Activated T-helper 1 cell treated with anti-CD3 and anti-CD28 coated beads, Interleukin-12 subunit alpha, Interleukin-12 subunit beta, Interleukin-2, Interleukin-4 antibody, amounts not matched to agents 30 ng/mL and 10 ng/mL and 1 ng/mL, durations not matched to agents 14 hours and 24 hours and 36 hours (primary cell): ENCODE data around the gene TFEB. TPM values are rescaled to one million over a fixed set of nuclear protein-coding genes. Genes with fewer than 3 reads are reported as not detected.

Experiments
- DNase-seq: peaks from one replicate; pipeline ENCODE4 v3.0.0; 2021; ENCODE audit warnings: low spot score
- H3K27ac Mint-ChIP-seq: one replicate; pipeline ENCODE4 v1.8.0; 2021; ENCODE audit warnings: mild to moderate bottlenecking, mixed read lengths
- H3K27me3 Mint-ChIP-seq: one replicate; pipeline ENCODE4 v1.8.0; 2022; ENCODE audit warnings: mild to moderate bottlenecking, moderate library complexity, mixed read lengths; ENCODE audit not compliant: insufficient read depth
- H3K36me3 Mint-ChIP-seq: one replicate; pipeline ENCODE4 v1.8.0; 2021; ENCODE audit warnings: low read depth, mixed read lengths
- H3K4me1 Mint-ChIP-seq: one replicate; pipeline ENCODE4 v1.8.0; 2021; ENCODE audit warnings: low read depth, mixed read lengths
- H3K4me3 Mint-ChIP-seq: one replicate; pipeline ENCODE4 v1.8.0; 2021; ENCODE audit warnings: mild to moderate bottlenecking, moderate library complexity, mixed read lengths
- H3K9me3 Mint-ChIP-seq: one replicate; pipeline ENCODE4 v1.8.0; 2021; ENCODE audit warnings: mixed read lengths
- intact Hi-C: fragments of 100-400 bp; cut with micrococcal nuclease; formaldehyde crosslinking; loops from one replicate; pipeline ENCODE4 v1.15.1; 2024
- total RNA-seq: library from RNA; stranded (reverse); gene quantifications from 2 replicates; pipeline ENCODE4 v1.2.3, GENCODE V29; 2022

Gene TFEB
- total RNA-seq, 1 donor from 2014 or later, result 17.2 TPM

DNA sequence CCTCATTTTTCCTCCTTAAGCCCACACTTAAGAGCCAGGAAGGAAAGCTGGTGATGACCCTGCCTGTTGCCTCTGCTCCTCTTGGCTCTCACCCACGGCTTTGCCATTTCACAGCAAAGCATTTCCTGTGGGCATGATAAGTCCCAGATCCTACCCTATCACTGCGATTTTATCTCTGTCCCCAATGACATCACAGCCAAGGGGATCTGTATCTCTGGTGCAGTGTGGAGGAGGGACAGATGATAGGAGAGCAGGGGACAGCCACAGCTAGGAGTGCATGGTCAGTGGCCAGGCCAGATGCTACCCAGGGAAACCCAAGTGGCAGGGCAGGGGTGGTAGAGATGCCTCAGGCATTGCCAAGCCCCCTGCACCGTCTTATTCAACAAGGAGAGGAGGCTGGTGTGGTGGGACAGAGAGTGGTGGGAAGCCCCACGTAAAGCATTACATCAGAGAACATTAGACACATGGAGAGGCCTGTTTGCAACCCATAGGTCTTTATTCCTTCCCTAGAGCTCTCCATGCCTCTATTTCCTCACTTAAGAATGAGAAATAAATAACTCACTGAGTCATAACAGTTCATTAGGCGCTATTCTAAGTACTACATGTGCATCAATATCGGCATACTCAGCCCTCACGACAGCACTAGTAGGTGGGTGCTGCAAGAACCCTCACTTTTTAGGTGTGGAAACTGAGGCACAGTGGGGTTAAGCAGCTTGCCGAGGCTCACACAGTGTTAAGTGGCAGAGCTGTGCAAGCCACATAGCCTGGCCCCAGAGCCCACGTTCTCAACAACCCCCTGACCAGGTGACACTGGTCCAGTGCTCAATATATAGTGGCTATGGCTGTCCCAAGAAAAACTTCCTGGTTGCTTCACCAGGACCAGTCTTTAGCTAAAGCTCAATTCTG is 4.6 kb downstream of the TFEB start:
- no peaks in the 10 kb centered on the region for H3K27me3 Mint-ChIP-seq
- intact Hi-C loops, result loop anchor here (5.0 to 10.0 kb wide), 3 partner anchors 183 to 1904 kb away; partner anchors contain the start of genes FOXP4, MAD2L1BP, NFYA and OARD1
- DNase-seq, result no peak
- H3K9me3 Mint-ChIP-seq, result no peaks in the 10 kb centered on the region
- H3K4me1 Mint-ChIP-seq, result peaks cover 31% of the 10 kb centered on the region
- H3K27ac Mint-ChIP-seq, result no peak overlapping the region
- no peaks in the 10 kb centered on the region for H3K36me3 Mint-ChIP-seq
- peak overlapping the region; percentile 19 for H3K4me3 Mint-ChIP-seq

DNA sequence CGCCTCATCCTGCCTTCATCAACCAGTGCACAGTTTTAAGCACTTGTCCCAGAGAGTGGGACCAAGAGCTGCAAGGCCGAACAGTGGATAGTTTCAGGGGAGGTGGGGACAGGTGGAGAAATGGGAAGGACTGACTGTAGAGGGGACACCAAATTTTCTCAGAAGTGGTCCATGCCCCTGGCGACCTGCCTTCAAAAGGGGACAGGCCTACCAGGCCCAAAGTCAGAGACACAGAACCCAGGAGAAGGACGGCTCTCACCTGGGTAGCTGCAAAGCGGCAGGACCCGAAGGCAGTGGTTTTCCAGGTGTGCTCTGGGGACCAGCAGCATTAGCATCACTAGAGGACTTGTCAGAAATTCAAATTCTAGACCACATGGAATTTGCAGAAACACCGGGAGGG is 5.8 kb downstream of the TFEB start:
- intact Hi-C loops, result loop anchor here (5.0 to 10.0 kb wide), 3 partner anchors 182 to 1905 kb away; partner anchors contain the start of genes FOXP4, MAD2L1BP, NFYA and OARD1
- Mint-ChIP-seq H3K27ac (no peak overlapping the region), H3K36me3 (no peaks in the 10 kb centered on the region), H3K4me3 (no peak overlapping the region), H3K4me1 (peaks cover 28% of the 10 kb centered on the region), H3K27me3 (no peaks in the 10 kb centered on the region), H3K9me3 (no peaks in the 10 kb centered on the region)
- DNase-seq, result no peak

DNA sequence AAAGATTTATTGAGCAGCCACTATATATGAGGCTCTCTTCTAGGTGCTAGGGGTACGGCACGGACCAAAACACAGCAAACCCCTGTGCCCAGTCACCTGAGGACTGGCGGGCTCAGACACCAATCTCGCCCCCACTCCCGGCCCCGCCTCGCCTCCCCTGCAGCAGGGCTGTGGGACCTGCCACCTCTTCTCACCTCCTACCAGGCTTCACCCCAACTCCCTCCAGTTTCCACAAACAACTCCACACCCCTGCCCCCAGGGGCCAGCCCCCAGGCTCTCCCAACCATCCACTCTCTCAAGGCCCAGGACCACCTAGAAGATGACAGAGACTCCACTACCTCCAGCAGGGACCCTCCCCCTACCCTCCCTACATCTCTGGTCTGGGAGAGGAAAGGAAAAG is 6.5 kb downstream of the TFEB start:
- Mint-ChIP-seq H3K4me1 (peaks cover 28% of the 10 kb centered on the region), H3K4me3 (no peak overlapping the region), H3K27ac (no peak overlapping the region), H3K9me3 (no peaks in the 10 kb centered on the region), H3K27me3 (no peaks in the 10 kb centered on the region), H3K36me3 (no peaks in the 10 kb centered on the region)
- no peak for DNase-seq
- intact Hi-C loops, result no loop called here

DNA sequence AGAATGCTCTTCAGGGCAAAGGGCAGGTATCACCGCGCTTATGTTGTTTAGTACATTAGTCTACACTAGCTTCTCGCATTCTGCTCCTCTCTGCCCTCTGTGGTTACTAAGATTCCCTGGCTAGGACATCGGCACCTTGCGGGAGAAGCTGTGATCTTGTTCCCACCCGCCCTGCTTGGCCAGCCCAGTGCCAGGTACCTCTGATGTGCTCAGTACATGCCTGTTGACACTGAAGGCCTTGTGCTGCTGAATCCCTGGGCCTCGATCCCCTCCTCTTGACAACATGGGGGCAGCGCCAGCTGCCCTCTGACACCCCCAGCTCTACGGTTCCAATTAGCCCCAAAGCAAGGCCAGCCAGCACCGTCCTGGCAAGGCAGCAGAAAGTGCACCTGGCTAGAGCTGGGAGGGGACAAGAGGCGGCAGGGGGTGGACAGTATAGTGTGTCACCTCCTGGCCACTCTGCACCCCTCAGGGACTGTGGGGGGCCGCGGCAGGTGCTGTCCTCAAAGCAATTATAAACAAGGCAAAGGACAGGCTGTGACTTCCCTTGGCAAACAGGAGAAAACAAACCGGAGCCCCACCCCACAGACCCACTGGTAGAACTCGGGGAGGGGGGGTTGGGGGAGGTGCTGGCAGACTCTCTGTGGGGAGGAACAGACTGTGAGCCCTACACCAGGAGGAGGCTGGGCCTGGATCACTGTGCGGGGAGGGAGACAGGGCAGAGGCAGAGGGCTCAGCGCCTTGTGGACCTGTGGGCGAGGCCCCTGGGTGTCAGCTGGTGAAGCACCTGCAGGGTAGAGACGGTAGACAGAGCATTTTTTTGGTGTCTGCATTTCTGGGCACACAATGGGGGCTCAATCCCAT is 7.1 kb downstream of the TFEB start:
- H3K36me3 Mint-ChIP-seq, result no peaks in the 10 kb centered on the region
- H3K27me3 Mint-ChIP-seq, result no peaks in the 10 kb centered on the region
- DNase-seq, result no peak
- no peaks in the 10 kb centered on the region for H3K9me3 Mint-ChIP-seq
- H3K4me1 Mint-ChIP-seq, result peaks cover 28% of the 10 kb centered on the region
- H3K27ac Mint-ChIP-seq, result no peak overlapping the region
- no peak overlapping the region for H3K4me3 Mint-ChIP-seq
- intact Hi-C loops, result no loop called here

DNA sequence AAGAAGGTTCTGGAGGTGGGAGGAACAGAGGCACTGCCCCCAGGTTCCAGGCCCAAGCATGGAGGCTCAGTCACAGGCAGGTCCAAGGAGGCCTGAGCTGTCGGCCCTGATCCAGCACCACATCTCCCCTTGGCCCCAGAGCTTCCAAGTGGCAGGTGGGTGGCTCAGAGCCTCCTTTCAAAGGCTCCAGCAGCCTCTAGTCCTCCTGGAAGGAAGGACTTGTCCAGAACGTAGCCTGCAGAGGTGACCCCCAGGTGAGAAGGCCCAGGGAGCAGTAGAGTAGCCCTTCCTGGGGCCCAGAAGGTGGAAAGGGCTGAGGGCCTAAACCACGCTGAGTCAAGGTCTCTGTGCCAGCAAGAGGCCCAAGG is 7.7 kb downstream of the TFEB start:
- H3K4me3 Mint-ChIP-seq, result no peak overlapping the region
- H3K4me1 Mint-ChIP-seq, result peaks cover 26% of the 10 kb centered on the region
- H3K36me3 Mint-ChIP-seq, result no peaks in the 10 kb centered on the region
- H3K27me3 Mint-ChIP-seq, result no peaks in the 10 kb centered on the region
- no peaks in the 10 kb centered on the region for H3K9me3 Mint-ChIP-seq
- intact Hi-C loops, result no loop called here
- DNase-seq, result no peak
- H3K27ac Mint-ChIP-seq, result no peak overlapping the region

DNA sequence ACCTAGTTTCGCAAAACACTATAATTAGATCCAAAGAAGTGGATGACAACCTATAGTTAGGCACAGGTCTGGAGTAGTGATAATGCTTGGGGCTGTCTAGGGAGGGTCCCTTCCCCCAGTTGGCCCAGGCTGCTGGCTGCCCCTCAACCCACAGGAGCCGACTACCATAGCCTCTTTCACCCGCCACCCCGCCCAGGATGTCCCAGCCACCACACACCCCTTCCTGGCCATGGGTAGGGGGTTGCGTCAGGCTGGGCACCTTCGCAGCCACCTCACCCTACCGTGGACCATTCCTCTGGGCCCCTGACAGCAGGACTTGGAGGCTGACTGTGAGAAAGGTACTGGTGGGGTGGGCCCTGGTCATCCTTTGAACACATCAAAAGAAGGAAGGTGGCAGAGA is 8.5 kb downstream of the TFEB start:
- Mint-ChIP-seq H3K4me3 (no peak overlapping the region), H3K4me1 (peaks cover 20% of the 10 kb centered on the region), H3K9me3 (no peaks in the 10 kb centered on the region), H3K27ac (no peak overlapping the region), H3K36me3 (no peaks in the 10 kb centered on the region), H3K27me3 (no peaks in the 10 kb centered on the region)
- no peak for DNase-seq
- intact Hi-C loops, result no loop called here

DNA sequence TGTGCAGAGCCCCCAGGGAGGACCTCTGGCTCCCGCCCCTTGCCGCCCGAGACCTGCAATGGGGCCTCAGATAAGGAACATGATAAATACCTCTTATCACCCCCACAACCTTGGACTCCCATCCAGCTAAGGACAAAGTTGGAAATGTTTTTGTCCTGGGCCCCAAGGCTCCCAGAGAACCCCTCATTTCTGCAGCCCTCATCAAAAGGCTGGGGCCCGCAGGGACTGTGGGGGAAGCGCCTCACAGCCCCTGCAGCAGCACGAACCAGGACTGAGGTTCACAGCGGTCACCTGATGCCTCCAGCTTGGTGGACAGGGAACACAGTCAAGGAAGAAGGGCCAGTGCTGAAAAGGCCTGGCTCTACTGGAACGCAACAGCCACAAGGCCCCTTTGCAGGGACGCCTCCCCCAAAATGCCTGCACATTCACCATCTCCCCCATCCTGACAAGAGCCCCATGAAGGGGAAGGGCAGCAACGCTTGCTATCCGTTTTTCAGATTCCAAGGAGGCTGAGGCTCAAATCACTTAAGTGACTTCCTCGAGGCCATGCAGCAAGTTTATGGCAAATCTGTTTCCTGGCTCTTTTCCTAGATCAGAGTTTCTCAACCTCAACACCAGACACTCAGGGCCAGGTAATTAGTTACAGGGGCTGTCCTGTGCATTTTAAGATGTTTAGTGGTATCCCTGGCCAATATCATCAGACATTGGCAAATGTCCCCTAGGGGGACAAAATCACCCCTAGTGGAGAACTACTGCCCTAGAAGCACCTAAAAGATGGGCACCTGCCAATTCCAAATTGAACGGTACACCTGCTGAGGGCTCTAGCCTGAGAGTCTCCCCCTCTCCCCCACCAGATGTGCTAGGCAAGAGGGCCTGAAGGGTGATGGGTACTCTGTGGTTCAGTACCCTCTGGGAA is 10.6 kb downstream of the TFEB start:
- peaks cover 5% of the 10 kb centered on the region for H3K4me1 Mint-ChIP-seq
- DNase-seq, result no peak
- no peaks in the 10 kb centered on the region for H3K9me3 Mint-ChIP-seq
- no peak overlapping the region for H3K4me3 Mint-ChIP-seq
- intact Hi-C loops, result no loop called here
- no peaks in the 10 kb centered on the region for H3K27me3 Mint-ChIP-seq
- H3K36me3 Mint-ChIP-seq, result no peaks in the 10 kb centered on the region
- H3K27ac Mint-ChIP-seq, result no peak overlapping the region

DNA sequence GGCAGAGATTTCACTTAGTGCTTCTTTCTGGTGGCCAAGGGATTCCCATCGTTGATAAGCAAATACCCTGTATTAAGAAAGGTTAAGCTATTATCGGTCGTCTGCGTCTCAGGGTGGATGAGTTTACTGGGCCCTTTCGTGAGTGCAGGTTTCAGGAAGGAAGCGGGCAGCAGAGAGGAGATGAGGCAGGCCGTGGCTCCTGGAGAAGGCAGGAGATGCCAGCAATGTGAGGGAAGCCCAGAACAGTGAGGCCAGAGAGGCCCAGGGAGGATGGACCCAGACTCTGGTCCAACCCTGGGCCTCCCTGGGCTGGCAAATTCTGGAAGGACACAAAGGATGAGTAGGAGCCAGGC is 11.2 kb downstream of the TFEB start:
- peaks cover 5% of the 10 kb centered on the region for H3K4me1 Mint-ChIP-seq
- no peak for DNase-seq
- H3K27me3 Mint-ChIP-seq, result no peaks in the 10 kb centered on the region
- no peaks in the 10 kb centered on the region for H3K36me3 Mint-ChIP-seq
- no peak overlapping the region for H3K27ac Mint-ChIP-seq
- no peak overlapping the region for H3K4me3 Mint-ChIP-seq
- intact Hi-C loops, result no loop called here
- no peaks in the 10 kb centered on the region for H3K9me3 Mint-ChIP-seq

DNA sequence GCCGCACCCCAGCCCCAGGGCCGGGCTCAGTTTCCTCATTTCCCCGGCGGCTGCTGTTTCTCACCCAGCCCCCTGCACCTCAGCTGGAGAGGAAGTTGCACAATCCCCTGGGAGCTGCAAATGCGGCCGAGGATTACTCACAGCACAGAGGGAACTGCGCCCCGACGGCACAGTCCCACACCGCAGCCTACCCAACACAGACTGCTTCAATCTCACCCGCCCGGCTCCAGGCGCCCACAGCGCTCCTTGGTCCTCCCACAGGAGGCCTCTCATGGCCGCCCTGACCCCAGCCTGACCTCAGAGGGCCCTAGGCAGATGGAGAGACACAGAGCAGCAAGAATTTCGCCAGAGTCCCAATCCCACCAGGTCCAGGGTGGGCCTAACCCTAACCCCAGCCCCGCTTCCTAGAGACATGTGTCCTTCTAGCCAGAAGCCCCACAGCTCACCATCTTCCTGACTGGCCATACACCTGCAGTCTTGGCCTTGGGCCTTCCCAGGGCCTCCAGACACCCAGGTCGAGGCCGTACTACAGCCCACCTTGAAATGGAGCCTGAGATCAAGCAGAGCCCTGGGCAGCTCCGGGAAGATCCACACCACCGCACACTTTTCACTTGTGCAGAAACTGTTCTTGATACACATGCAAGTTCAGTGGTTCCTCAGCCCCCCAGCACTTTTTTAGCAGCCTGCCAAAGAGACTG is 11.7 kb downstream of the TFEB start:
- no peak for DNase-seq
- intact Hi-C loops, result no loop called here
- H3K27me3 Mint-ChIP-seq, result no peaks in the 10 kb centered on the region

DNA sequence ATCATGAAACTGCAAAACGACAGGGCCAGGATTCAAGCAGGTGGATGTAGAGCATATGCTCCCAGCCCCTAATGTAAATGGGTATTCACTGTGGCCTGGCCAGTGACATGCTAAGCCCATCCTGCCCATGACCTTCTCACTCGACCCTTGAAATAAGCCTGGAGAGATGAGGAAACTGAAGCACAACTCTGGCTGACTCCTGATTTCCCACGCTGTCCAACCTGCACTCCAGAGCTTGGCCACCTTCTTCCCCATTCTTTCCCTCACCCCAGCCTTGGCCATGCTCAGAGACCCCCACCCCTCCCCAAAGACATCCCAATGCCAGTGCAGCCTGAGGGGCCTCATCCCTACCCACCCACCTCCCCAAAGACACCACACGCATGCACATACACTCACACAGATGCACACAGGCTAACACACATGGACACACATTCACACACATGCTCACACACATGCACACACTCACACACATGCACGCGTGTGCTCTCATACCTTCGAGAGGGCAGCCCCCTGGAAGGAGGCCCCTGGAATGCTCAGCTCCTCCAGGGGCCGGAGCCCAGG is 12.4 kb downstream of the TFEB start:
- Mint-ChIP-seq H3K4me1 (peaks cover 5% of the 10 kb centered on the region), H3K27me3 (no peaks in the 10 kb centered on the region), H3K27ac (no peak overlapping the region), H3K36me3 (no peaks in the 10 kb centered on the region), H3K9me3 (no peaks in the 10 kb centered on the region), H3K4me3 (no peak overlapping the region)
- intact Hi-C loops, result no loop called here
- no peak for DNase-seq

More for the DNA sequence above, 11.7 kb downstream of the TFEB start:
- no peak overlapping the region for H3K27ac Mint-ChIP-seq
- H3K4me1 Mint-ChIP-seq, result peaks cover 5% of the 10 kb centered on the region
- H3K36me3 Mint-ChIP-seq, result no peaks in the 10 kb centered on the region
- no peaks in the 10 kb centered on the region for H3K9me3 Mint-ChIP-seq
- H3K4me3 Mint-ChIP-seq, result no peak overlapping the region

DNA sequence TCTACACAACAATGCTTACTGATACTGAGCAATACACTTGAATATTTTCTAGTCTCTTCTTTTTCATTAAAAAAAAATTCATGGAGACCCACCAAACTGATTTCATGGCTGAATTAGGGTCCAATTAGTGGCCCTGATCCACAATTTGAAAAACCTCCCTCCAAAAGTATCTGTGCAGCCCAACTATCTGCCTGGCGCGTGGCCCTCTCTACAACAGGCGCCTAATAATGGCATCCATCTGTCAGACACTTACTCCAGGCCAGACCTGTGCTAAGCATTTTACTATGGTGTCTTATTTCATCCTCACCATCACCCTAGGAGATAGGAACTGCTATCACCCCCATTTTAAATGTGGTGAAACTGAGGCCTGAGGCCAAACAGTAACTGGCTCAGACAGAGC is 14.0 kb downstream of the TFEB start:
- H3K9me3 Mint-ChIP-seq, result no peaks in the 10 kb centered on the region
- DNase-seq, result no peak
- intact Hi-C loops, result no loop called here
- H3K36me3 Mint-ChIP-seq, result no peaks in the 10 kb centered on the region
- no peaks in the 10 kb centered on the region for H3K27me3 Mint-ChIP-seq
- H3K4me1 Mint-ChIP-seq, result peaks cover 5% of the 10 kb centered on the region
- no peak overlapping the region for H3K4me3 Mint-ChIP-seq
- no peak overlapping the region for H3K27ac Mint-ChIP-seq

DNA sequence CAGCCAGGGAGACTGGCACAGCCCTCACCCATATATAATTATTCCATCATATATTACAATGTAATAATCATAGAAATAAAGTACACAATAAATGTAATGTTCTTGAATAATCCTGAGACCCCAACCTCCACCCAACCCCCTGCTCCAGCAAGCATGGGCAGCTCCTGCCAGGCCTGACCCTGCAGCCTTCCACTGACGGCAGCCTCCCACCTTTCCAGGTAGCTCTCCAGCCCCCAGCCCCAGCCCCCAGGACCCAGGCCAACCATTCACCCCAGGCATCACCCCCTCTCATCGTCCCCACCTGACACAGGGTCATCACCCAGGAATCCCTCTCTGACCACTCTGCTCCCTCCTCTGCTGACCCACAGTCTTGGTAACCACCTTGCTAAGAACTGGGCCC is 14.6 kb downstream of the TFEB start:
- Mint-ChIP-seq H3K27me3 (no peaks in the 10 kb centered on the region), H3K9me3 (no peaks in the 10 kb centered on the region), H3K27ac (peak overlapping the region; percentile 29), H3K36me3 (no peaks in the 10 kb centered on the region), H3K4me3 (no peak overlapping the region), H3K4me1 (peaks cover 10% of the 10 kb centered on the region)
- intact Hi-C loops, result no loop called here
- no peak for DNase-seq
